ENCODE measurements around the gene STK39. TPM values are rescaled to one million over a fixed set of nuclear protein-coding genes. Genes with fewer than 3 reads are reported as not detected.
A peak's percentile ranks its signal among the peaks of the same experiment; 100 is the strongest.

Gene STK39
- total and polyA plus RNA-seq, 9 of the 15 experiments (the other 6 are each of a cell fraction or from before 2014, with no cell fraction given) = 0.19 to 0.76 (median 0.51) TPM

DNA sequence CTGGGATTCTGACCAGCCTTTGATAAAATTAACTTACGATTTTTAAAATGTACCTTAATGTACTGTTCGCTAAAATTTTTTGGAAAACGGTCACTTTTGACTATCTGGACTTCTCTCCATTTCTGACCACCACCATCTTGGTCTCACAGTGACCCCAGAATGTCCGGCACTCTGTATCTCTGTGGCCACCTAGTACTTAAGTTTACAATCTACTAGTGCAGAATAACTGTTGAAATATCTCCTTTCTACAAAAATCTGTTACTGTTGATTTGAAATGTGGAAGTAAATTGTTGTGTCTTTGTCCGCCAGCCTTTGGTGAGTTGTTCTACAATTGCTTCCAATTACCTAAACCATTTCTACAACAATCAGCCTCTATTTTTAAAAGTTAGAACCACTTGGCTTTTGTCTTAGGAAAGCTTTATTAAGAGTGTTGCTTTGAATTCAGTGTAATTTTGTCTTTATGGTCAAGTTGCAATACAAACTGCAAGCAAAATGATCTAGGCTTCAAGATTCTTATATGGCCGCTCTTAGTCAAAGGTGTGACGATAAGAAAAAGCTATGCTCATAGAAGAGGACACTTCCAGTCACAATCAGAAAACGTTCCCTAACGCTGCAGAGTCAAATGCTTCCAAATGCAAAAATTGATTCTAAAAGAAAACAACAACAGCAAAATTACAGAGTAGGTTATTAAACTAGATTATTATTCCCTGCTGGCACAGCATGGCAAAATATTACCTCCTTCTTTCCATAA, 283.3 kb downstream of the STK39 start:
- Histone ChIP-seq H3K4me1 (replicated peaks in 1 of 2; ENCODE audit: control insufficient read depth in 2 of 2, insufficient read depth in 2 of 2, low read length in 2 of 2) (peaks cover 7 to 49% of the 10 kb centered on the region in 2 experiments; a peak in 4 of 5 replicates), H3K27ac (ENCODE audit: extremely low read depth, low read depth, low read length) (peak overlapping the region; percentile 58; the same call in 1 of the 3 replicates), H3K9me3 (replicated peaks; ENCODE audit: control insufficient read depth, insufficient read depth, low read depth, low read length) (no peaks in the 10 kb centered on the region), H3K9me1 (ENCODE audit: control insufficient read depth, insufficient read depth, low read length) (no peaks in the 10 kb centered on the region), H4K20me1 (replicated peaks; ENCODE audit: control insufficient read depth, insufficient read depth, low read length) (no peaks in the 10 kb centered on the region), H3K4me3 (no peak overlapping the region), H3K9ac (ENCODE audit: insufficient read depth in 1 of 2, low read depth in 2 of 2, low read length in 2 of 2) (peak overlapping the region in 1 of 2 experiments; percentile 16; a peak in 1 of 4 replicates), H3K4me2 (ENCODE audit: insufficient read depth, low read length) (peak overlapping the region; percentile 21), H2AFZ (ENCODE audit: low read depth, low read length) (peak overlapping the region; percentile 92), H3K79me2 (ENCODE audit: control insufficient read depth, insufficient read depth, low read length) (no peaks in the 10 kb centered on the region), H3K27me3 (ENCODE audit: control insufficient read depth in 2 of 2, insufficient read depth in 2 of 2, low read length in 2 of 2) (no peaks in the 10 kb centered on the region), H3K36me3 (ENCODE audit: control insufficient read depth, insufficient read depth, low read length) (no peaks in the 10 kb centered on the region)
- ATAC-seq (no peak), FAIRE-seq (no peak), DNase-seq (ENCODE audit: extremely low read depth in 1 of 4, low spot score in 3 of 4) (no peak)
- in situ Hi-C loops (cut with MboI) (no loop called here), intact Hi-C loops (cut with micrococcal nuclease) (loop anchor here (1.0 to 10.0 kb wide), 2 partner anchors 23 to 1429 kb away; no protein-coding TSS in a partner anchor)
- no TSS peak for BruUV-seq (replicated peaks)
- ChIA-PET CTCF (ENCODE audit: low intra/inter-chr PET ratio) (interaction anchor here (0.7 to 1.5 kb wide), 2 partner anchors 152 to 154 kb away, joined by 5 to 8 read pairs; no protein-coding TSS in a partner anchor), POLR2A (no interaction called here)
- 26% methylated on average over 9 of the region's 9 CpGs for WGBS (ENCODE audit: insufficient coverage, low coverage, missing lambda C conversion rate)
- no peak for TF ChIP-seq NCOA6 (IDR thresholded peaks at IDR 0.05)
- no peak for TF ChIP-seq CXXC5 (CRISPR knock-in tag; IDR thresholded peaks at IDR 0.05)
- TF ChIP-seq, protein P1, sequence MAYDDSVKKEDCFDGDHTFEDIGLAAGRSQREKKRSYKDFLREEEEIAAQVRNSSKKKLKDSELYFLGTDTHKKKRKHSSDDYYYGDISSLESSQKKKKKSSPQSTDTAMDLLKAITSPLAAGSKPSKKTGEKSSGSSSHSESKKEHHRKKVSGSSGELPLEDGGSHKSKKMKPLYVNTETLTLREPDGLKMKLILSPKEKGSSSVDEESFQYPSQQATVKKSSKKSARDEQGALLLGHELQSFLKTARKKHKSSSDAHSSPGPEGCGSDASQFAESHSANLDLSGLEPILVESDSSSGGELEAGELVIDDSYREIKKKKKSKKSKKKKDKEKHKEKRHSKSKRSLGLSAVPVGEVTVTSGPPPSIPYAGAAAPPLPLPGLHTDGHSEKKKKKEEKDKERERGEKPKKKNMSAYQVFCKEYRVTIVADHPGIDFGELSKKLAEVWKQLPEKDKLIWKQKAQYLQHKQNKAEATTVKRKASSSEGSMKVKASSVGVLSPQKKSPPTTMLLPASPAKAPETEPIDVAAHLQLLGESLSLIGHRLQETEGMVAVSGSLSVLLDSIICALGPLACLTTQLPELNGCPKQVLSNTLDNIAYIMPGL (CRISPR knock-in tag; IDR thresholded peaks at IDR 0.05) = no peak
- no peak for TF ChIP-seq NR2C1 (IDR thresholded peaks at IDR 0.05)
- peak; percentile 28 for TF ChIP-seq NR2C1 (tag; IDR thresholded peaks at IDR 0.05)
- TF ChIP-seq RBFOX2 (IDR thresholded peaks at IDR 0.05; ENCODE audit: low read depth, low read length) = peak; percentile 3; the same call in 1 of the 2 replicates
- 0 out of 2 replicates have a peak, but pooled peaks have one; percentile 29 for TF ChIP-seq ZNF584 (CRISPR knock-in tag; IDR thresholded peaks at IDR 0.05; ENCODE audit: low read depth)
- TF ChIP-seq STAT5A (IDR thresholded peaks at IDR 0.05; ENCODE audit: borderline replicate concordance, low read length) = peak; percentile 26; the same call in 1 of the 2 replicates
- no peak for TF ChIP-seq E2F4 (CRISPR knock-in tag; IDR thresholded peaks at IDR 0.05; ENCODE audit: low read depth)
- no peak for TF ChIP-seq ZNF23 (CRISPR knock-in tag; IDR thresholded peaks at IDR 0.05)
- peak; percentile 80; the same call in 1 of the 2 replicates for TF ChIP-seq ZNF766 (CRISPR knock-in tag; conservative IDR thresholded peaks at IDR 0.05)
- no peak for TF ChIP-seq ETV6 (IDR thresholded peaks at IDR 0.05; ENCODE audit: borderline replicate concordance in 1 of 2, low read depth in 2 of 2, low read length in 1 of 2)
- no peak for TF ChIP-seq ETV6 (CRISPR knock-in tag; IDR thresholded peaks at IDR 0.05; ENCODE audit: borderline replicate concordance)
- no peak for TF ChIP-seq ZBTB9 (CRISPR knock-in tag; IDR thresholded peaks at IDR 0.05)
- no peak for TF ChIP-seq CREB3 (tag; conservative IDR thresholded peaks at IDR 0.05; ENCODE audit: low read depth)

Measured in K562 (cell line).